ENCODE data around the gene ASB18. TPM values are rescaled to one million over a fixed set of nuclear protein-coding genes. Genes with fewer than 3 reads are reported as not detected.

The ASB18 gene
- total RNA-seq, 1 donor from 2014 or later, result not detected

DNA sequence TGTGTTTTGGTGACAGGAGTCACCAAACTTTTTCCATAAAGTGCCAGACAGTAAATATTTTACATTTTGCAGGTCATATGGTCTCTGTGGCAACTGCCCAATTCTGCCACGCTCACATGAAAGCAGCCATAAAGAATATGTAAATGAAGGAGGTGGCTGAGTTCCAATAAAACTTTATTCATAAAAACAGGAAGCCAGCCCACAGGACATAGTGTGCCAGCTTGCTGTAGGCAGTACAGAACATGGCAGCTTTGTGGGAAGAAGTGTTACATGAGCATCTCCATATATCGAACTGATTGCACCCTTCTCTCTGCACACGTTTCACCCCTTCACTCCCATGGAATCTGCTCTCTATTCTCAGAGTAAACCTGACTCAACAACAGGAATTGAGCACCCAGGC lies 10.2 kb downstream of the ASB18 start:
- no peak for TF ChIP-seq CTCF (IDR thresholded peaks at IDR 0.05; ENCODE audit: partially characterized antibody, unreplicated experiment)
- H3K4me3 Mint-ChIP-seq (ENCODE audit: unreplicated experiment), result no peak overlapping the region
- no peak overlapping the region for H3K27ac Mint-ChIP-seq (ENCODE audit: unreplicated experiment)
- H3K9me3 Mint-ChIP-seq (ENCODE audit: unreplicated experiment), result peaks cover 2% of the 10 kb centered on the region
- DNase-seq, result no peak
- H3K27me3 Mint-ChIP-seq (ENCODE audit: unreplicated experiment), result no peaks in the 10 kb centered on the region
- H3K36me3 Mint-ChIP-seq (ENCODE audit: unreplicated experiment), result no peaks in the 10 kb centered on the region
- no peaks in the 10 kb centered on the region for H3K4me1 Mint-ChIP-seq (ENCODE audit: low read depth, unreplicated experiment)

- DNase-seq, result no peak
- Mint-ChIP-seq H3K27me3 (ENCODE audit: unreplicated experiment) (no peaks in the 10 kb centered on the region), H3K36me3 (ENCODE audit: unreplicated experiment) (no peaks in the 10 kb centered on the region), H3K4me3 (ENCODE audit: unreplicated experiment) (no peak overlapping the region), H3K27ac (ENCODE audit: unreplicated experiment) (no peak overlapping the region), H3K4me1 (ENCODE audit: low read depth, unreplicated experiment) (no peaks in the 10 kb centered on the region), H3K9me3 (ENCODE audit: unreplicated experiment) (peaks cover 2% of the 10 kb centered on the region)
- no peak for TF ChIP-seq CTCF (IDR thresholded peaks at IDR 0.05; ENCODE audit: partially characterized antibody, unreplicated experiment)
Measured at GRCh38 chr2:236252602-236253001, 11.6 kb downstream of the ASB18 start.

- no peak overlapping the region for H3K27ac Mint-ChIP-seq (ENCODE audit: unreplicated experiment)
- no peaks in the 10 kb centered on the region for H3K4me1 Mint-ChIP-seq (ENCODE audit: low read depth, unreplicated experiment)
- H3K9me3 Mint-ChIP-seq (ENCODE audit: unreplicated experiment), result peaks cover 4% of the 10 kb centered on the region
- no peaks in the 10 kb centered on the region for H3K36me3 Mint-ChIP-seq (ENCODE audit: unreplicated experiment)
- no peak overlapping the region for H3K4me3 Mint-ChIP-seq (ENCODE audit: unreplicated experiment)
- TF ChIP-seq CTCF (IDR thresholded peaks at IDR 0.05; ENCODE audit: partially characterized antibody, unreplicated experiment), result no peak
- H3K27me3 Mint-ChIP-seq (ENCODE audit: unreplicated experiment), result no peaks in the 10 kb centered on the region
- no peak for DNase-seq
Measured at GRCh38 chr2:236250909-236251579, 13.2 kb downstream of the ASB18 start.

DNA sequence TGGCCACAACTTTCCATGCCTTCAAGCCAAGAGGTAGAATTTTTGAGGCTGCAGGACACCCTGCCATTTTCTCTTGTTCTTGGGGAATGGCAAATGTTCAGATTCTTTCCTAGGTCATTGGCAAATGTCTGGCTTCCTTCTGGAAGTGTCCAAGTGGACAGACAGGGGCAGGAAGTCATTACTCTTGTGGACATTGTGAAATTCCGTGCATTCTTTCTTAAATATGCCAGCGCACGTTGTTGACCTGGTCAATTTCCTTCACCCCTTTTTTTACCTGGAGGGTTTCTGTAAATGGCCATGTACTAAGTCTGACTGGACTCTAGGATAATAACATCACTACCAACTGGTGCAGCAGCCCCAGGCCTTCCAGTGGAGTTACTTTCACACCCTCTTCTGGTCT lies 13.9 kb downstream of the ASB18 start:
- H3K36me3 Mint-ChIP-seq (ENCODE audit: unreplicated experiment), result no peaks in the 10 kb centered on the region
- peaks cover 4% of the 10 kb centered on the region for H3K9me3 Mint-ChIP-seq (ENCODE audit: unreplicated experiment)
- no peak overlapping the region for H3K4me3 Mint-ChIP-seq (ENCODE audit: unreplicated experiment)
- TF ChIP-seq CTCF (IDR thresholded peaks at IDR 0.05; ENCODE audit: partially characterized antibody, unreplicated experiment), result no peak
- H3K27me3 Mint-ChIP-seq (ENCODE audit: unreplicated experiment), result no peaks in the 10 kb centered on the region
- DNase-seq, result no peak
- H3K27ac Mint-ChIP-seq (ENCODE audit: unreplicated experiment), result no peak overlapping the region
- H3K4me1 Mint-ChIP-seq (ENCODE audit: low read depth, unreplicated experiment), result no peaks in the 10 kb centered on the region

DNA sequence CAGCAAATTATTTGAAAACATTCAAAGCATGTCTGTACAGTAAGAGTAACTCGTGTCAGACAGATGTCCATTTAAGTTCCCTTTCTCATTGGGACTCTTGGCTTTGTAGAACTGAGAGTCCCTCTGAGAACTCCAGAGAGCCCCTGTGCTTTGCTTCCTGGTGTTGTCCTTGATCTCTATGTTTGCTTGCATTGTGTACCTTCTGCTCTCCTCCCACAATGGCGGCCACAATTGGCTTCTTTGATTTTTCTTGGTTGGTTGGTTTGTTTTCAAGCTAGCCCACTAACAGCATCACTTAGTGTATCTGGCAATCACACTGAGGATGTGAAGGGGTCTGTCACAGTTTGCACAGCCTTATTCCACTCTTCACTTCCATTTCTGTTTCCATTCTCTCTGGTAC lies 15.1 kb downstream of the ASB18 start:
- Mint-ChIP-seq H3K36me3 (ENCODE audit: unreplicated experiment) (no peaks in the 10 kb centered on the region), H3K4me3 (ENCODE audit: unreplicated experiment) (no peak overlapping the region), H3K4me1 (ENCODE audit: low read depth, unreplicated experiment) (no peaks in the 10 kb centered on the region), H3K27me3 (ENCODE audit: unreplicated experiment) (no peaks in the 10 kb centered on the region), H3K27ac (ENCODE audit: unreplicated experiment) (no peak overlapping the region), H3K9me3 (ENCODE audit: unreplicated experiment) (peaks cover 2% of the 10 kb centered on the region)
- no peak for DNase-seq
- no peak for TF ChIP-seq CTCF (IDR thresholded peaks at IDR 0.05; ENCODE audit: partially characterized antibody, unreplicated experiment)

Measured in glutamatergic neuron (in vitro differentiated cells).